ENCODE measurements around the gene VKORC1. TPM values are rescaled to one million over a fixed set of nuclear protein-coding genes. Genes with fewer than 3 reads are reported as not detected.

The VKORC1 gene
- total RNA-seq, 6 experiments from 2014 or later: 123 to 184 (median 130) TPM

DNA sequence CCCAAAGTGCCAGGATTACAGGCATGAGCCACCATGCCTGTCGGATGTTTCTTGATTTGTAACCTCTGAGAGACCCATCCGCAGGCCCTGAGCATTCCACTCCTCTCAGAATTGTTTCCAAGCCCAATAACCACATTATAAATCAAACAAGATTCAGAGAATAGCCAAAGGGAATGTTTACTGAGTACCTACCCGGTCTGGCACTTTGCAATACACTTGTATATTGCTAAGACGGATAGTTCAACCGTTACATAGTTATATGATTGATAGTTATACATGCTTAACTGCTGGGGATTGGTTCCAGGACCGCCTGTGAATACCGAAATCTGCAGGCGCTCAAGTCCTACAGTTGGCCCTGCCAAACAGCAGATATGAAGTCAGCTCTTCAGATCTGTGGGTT is 19.9 kb upstream of the VKORC1 start:
- H3K27me3 Mint-ChIP-seq (ENCODE audit: insufficient read depth): peaks cover 6% of the 10 kb centered on the region
- TF ChIP-seq, protein P1, sequence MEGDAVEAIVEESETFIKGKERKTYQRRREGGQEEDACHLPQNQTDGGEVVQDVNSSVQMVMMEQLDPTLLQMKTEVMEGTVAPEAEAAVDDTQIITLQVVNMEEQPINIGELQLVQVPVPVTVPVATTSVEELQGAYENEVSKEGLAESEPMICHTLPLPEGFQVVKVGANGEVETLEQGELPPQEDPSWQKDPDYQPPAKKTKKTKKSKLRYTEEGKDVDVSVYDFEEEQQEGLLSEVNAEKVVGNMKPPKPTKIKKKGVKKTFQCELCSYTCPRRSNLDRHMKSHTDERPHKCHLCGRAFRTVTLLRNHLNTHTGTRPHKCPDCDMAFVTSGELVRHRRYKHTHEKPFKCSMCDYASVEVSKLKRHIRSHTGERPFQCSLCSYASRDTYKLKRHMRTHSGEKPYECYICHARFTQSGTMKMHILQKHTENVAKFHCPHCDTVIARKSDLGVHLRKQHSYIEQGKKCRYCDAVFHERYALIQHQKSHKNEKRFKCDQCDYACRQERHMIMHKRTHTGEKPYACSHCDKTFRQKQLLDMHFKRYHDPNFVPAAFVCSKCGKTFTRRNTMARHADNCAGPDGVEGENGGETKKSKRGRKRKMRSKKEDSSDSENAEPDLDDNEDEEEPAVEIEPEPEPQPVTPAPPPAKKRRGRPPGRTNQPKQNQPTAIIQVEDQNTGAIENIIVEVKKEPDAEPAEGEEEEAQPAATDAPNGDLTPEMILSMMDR (IDR thresholded peaks at IDR 0.05): no peak
- H3K9me3 Mint-ChIP-seq: no peaks in the 10 kb centered on the region
- no peak for DNase-seq
- peaks cover 16% of the 10 kb centered on the region for H3K4me1 Mint-ChIP-seq (ENCODE audit: low read depth)
- no peak overlapping the region for H3K27ac Mint-ChIP-seq
- H3K4me3 Mint-ChIP-seq: no peak overlapping the region
- peaks cover 18% of the 10 kb centered on the region for H3K36me3 Mint-ChIP-seq (ENCODE audit: low read depth)

DNA sequence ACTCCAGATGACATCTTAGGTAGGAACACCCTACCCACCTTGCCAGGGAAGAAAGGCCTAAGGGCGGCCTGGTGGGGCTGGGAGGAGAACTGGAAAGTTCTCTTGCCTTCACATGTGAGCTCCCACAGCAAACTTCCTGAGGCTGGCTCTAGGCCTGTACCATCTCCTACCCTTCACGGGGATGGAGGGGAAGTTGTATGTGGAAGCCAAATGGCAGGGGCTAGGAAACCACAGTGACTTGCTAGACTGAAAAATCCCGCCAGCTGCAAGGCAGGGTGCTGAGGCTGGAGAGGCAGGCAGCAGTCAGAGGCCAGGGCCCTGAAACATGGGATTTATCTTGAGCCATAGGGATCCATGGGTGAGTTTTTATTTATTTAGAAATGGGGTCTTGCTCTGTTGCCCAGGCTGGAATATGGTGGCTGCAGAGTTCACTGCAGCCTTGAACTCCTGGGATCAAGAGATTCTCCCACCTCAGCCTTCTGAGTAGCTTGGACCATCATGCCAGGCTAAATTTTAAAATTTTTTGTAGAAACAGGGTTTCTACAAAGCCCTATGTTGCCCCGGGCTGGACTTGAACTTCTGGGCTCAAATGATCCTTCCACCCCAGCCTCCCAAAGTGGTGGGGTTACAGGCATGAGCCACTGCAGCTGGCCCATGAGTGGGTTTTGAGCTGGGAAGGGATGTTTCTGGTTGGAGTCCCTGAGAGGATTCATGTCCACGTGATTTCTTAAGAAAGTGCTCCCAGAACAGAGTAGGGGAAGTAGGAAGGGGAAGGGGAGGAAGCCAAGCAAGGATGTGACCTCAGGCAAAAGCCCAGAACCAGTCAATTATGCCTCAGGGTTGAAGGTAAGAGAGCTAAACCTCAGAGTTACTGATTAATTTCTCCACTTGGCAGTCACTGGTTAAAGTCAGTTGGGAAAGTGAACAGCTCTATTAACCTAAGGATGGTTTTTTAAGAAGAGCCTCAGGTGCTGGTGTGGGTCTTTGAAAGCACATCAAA is 18.8 kb upstream of the VKORC1 start:
- Mint-ChIP-seq H3K9me3 (no peaks in the 10 kb centered on the region), H3K27ac (no peak overlapping the region), H3K4me3 (no peak overlapping the region), H3K4me1 (ENCODE audit: low read depth) (peaks cover 9% of the 10 kb centered on the region), H3K36me3 (ENCODE audit: low read depth) (peaks cover 19% of the 10 kb centered on the region), H3K27me3 (ENCODE audit: insufficient read depth) (peaks cover 6% of the 10 kb centered on the region)
- DNase-seq: no peak
- TF ChIP-seq, protein P1 (IDR thresholded peaks at IDR 0.05): no peak

DNA sequence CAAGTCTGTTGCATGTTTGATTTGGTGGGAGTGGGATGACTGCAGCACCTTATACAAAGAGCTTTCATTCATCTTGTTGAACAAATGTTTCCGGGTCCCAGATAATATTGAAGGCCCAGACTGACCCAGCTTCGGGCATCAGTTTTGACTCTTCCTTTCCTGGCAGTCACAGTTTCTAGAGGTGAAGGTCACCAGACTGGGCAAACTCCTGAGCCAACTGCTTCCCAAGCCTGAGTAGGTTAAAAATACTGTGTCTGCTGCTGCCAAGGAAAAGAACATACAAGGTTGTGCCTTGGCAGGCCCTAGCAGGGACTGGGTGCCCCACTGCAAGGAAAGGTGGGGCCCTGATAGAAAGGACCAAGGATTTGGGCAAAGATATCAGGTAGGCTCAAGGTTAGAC is 18.1 kb upstream of the VKORC1 start:
- H3K4me3 Mint-ChIP-seq: no peak overlapping the region
- H3K27me3 Mint-ChIP-seq (ENCODE audit: insufficient read depth): peaks cover 2% of the 10 kb centered on the region
- no peaks in the 10 kb centered on the region for H3K9me3 Mint-ChIP-seq
- no peak overlapping the region for H3K27ac Mint-ChIP-seq
- H3K4me1 Mint-ChIP-seq (ENCODE audit: low read depth): peaks cover 10% of the 10 kb centered on the region
- DNase-seq: no peak
- H3K36me3 Mint-ChIP-seq (ENCODE audit: low read depth): peaks cover 19% of the 10 kb centered on the region
- TF ChIP-seq, protein P1 (IDR thresholded peaks at IDR 0.05): no peak

DNA sequence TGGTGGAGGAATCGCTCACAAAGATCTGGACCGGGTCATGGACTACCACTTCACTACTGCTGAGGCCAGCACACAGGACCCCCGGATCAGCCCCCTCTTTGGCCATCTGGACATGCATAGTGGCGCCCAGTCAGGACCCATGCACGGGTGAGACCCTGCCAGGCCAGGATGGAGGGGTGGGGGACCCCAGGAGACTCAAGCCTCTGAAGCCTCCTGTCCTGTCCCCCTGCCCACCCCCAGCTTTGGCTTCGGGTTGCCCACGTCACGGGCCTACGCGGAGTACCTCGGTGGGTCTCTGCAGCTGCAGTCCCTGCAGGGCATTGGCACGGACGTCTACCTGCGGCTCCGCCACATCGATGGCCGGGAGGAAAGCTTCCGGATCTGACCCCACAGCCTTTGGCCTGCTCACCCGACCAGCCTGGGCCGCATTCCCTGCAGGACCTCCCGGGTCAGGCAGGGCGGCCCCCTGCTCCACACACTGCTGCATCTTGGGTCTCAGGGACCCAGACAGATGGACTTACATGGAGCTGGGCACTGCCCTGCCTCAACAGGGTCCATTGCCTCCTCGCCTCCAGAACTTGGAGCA is 17.4 kb upstream of the VKORC1 start:
- no peak overlapping the region for H3K27ac Mint-ChIP-seq
- H3K36me3 Mint-ChIP-seq (ENCODE audit: low read depth): peaks cover 19% of the 10 kb centered on the region
- DNase-seq: no peak
- peaks cover 2% of the 10 kb centered on the region for H3K27me3 Mint-ChIP-seq (ENCODE audit: insufficient read depth)
- TF ChIP-seq, protein P1 (IDR thresholded peaks at IDR 0.05): no peak
- H3K9me3 Mint-ChIP-seq: no peaks in the 10 kb centered on the region
- H3K4me3 Mint-ChIP-seq: no peak overlapping the region
- peaks cover 15% of the 10 kb centered on the region for H3K4me1 Mint-ChIP-seq (ENCODE audit: low read depth)

DNA sequence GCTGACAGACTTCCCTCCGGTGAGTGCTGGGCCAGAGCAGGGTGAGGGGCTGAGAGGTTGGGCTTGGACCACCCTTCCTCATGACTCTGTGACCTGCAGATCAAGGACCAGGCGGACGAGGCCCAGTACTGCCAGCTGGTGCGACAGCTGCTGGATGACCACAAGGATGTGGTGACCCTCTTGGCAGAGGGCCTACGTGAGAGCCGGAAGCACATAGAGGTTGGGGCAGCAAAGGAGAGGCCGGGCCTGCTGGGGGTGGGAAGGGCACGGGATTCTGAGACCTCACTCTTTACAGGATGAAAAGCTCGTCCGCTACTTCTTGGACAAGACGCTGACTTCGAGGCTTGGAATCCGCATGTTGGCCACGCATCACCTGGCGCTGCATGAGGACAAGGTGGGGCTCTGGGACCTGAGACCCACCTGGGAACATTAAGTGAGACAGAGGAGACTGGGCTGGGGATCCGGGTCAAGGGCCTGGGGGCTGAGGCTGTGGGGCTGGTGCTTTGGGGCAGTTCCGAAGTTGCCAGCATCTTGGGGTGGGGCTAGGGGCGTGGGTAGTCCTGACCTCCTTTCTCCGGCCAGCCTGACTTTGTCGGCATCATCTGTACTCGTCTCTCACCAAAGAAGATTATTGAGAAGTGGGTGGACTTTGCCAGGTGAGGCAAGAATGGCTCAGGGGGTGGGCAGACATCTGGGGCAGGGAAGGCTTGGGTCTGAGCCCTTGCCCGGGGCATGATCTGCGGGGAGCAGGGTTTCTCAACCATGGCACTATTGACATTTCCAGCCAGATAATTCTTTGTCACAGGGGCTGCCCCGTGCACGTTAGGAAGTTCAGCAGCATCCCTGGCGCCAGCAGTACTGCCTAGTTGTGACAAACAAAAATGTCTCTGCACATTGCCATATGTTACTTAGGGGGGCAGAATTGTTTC is 15.8 kb upstream of the VKORC1 start:
- DNase-seq: no peak
- Mint-ChIP-seq H3K27ac (no peak overlapping the region), H3K36me3 (ENCODE audit: low read depth) (peaks cover 19% of the 10 kb centered on the region), H3K9me3 (no peaks in the 10 kb centered on the region), H3K4me3 (no peak overlapping the region; the same call in 1 of the 2 replicates), H3K27me3 (ENCODE audit: insufficient read depth) (no peaks in the 10 kb centered on the region; the same call in 1 of the 2 replicates), H3K4me1 (ENCODE audit: low read depth) (peaks cover 19% of the 10 kb centered on the region)
- TF ChIP-seq, protein P1 (IDR thresholded peaks at IDR 0.05): no peak

Measured in HFFc6 (cell line).